ENCODE measurements around the gene ZFAND2A.

Gene ZFAND2A

DNA sequence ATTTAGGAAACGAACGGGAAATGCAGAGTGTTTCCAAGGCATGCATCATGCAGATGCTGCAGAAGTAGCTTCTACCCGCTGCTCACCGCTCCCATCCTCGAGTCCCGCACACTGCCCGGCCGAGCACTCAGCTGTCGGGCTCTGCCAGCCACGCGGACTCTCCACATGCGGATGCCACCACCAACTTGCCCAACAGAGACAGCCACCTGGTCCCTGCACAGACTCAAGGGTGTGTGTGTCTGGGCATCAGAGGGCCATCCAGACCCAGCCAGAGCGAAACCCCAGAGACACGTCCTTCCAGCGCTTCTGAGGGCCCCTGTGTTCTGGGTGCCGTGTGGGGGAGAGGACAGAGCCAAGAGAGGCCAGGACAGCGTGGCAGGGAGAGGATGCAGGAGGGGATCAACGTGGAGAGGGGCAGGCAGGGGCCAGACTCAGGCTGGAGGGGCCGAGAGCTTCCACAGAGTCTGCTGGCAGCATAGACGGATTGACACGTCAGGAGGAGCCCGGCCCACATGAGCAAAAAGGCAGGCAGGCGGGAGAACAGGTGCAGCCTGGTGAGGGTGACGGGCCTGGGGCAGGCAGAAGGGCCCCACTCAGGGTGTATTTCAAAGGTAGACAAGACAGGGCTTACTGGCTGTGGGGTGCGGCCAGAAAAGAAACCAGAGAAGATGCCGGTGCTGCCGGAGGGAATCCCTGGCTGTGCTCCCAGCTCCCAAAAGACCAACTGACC, 53.8 kb downstream of the ZFAND2A start:
- H3K27ac ChIP-seq (ENCODE audit: low read length): no peak overlapping the region
- H3K4me1 ChIP-seq (ENCODE audit: control insufficient read depth, insufficient read depth, low read length): no peaks in the 10 kb centered on the region
- no peaks in the 10 kb centered on the region for H3K27me3 ChIP-seq (ENCODE audit: control insufficient read depth, insufficient read depth, low read length)
- no peaks in the 10 kb centered on the region for H3K9me3 ChIP-seq (ENCODE audit: control insufficient read depth, insufficient read depth, low read length)
- no CpG with 5 or more reads among the region's 27 CpGs for WGBS (ENCODE audit: insufficient coverage, insufficient read length)
- no peak overlapping the region for H3K4me3 ChIP-seq (ENCODE audit: low read length)
- H3K36me3 ChIP-seq (ENCODE audit: control insufficient read depth, insufficient read depth, low read length): no peaks in the 10 kb centered on the region; the same call in 1 of the 2 replicates
- DNase-seq (ENCODE audit: low read depth, low spot score): no peak

DNA sequence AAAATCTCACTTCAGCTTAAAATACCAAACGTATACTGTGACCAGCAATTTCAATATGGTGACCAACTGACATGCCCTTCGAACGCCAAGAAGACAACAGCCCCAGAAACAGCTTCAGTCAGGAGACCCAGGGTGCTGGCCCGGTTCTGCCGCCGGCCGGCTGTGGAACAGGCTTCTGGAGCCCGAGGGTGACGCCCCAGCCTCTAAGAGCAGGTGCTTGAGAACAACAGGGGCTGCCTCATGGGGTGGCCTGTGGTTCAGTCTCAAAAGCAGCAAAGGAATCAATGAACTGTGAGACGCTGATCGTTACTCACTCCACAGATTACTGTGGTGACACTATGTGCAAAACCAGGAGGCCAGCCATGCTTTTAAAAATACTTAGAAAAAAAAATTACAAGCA, 54.8 kb downstream of the ZFAND2A start:
- Histone ChIP-seq H3K4me1 (ENCODE audit: control insufficient read depth, insufficient read depth, low read length) (no peaks in the 10 kb centered on the region; the same call in 1 of the 2 replicates), H3K36me3 (ENCODE audit: control insufficient read depth, insufficient read depth, low read length) (no peaks in the 10 kb centered on the region; the same call in 1 of the 2 replicates), H3K27me3 (ENCODE audit: control insufficient read depth, insufficient read depth, low read length) (no peaks in the 10 kb centered on the region), H3K9me3 (ENCODE audit: control insufficient read depth, insufficient read depth, low read length) (no peaks in the 10 kb centered on the region), H3K4me3 (ENCODE audit: low read length) (no peak overlapping the region), H3K27ac (ENCODE audit: low read length) (no peak overlapping the region)
- DNase-seq (ENCODE audit: low read depth, low spot score): no peak
- no CpG with 5 or more reads among the region's 11 CpGs for WGBS (ENCODE audit: insufficient coverage, insufficient read length)

DNA sequence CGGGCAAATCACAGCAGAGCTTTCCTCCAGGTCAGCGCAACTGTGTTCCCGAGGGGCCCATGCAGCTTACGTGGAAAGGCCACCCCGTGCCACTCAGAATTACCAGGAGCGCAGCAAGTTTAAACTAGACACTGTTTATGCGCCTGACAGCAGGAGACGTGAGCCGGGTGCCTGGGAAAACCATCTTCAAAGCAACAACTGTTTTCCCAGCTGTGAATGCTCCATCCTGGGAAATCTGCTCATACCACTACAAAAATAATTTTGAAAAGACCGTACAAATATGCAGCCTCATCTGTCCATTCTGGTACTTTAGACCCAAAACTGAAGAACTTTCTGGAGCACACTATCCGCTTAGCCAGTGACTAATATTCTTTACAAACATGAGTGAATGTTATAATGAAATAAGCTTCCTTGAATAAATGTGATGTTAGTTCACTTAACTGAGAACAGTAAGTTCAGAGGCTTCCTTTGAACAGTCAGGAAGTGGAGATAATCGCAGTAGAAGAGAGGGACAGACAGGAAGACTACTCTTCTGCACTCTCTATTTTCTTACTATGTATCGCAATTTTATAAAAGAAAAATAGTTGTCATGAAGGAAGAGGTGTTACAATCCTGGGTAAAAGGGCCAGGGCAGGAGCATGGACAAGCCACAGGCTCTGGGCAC, 55.3 kb downstream of the ZFAND2A start:
- H3K4me1 ChIP-seq (ENCODE audit: control insufficient read depth, insufficient read depth, low read length): no peaks in the 10 kb centered on the region; the same call in 1 of the 2 replicates
- no peak overlapping the region for H3K27ac ChIP-seq (ENCODE audit: low read length)
- no peaks in the 10 kb centered on the region; the same call in 1 of the 2 replicates for H3K36me3 ChIP-seq (ENCODE audit: control insufficient read depth, insufficient read depth, low read length)
- H3K9me3 ChIP-seq (ENCODE audit: control insufficient read depth, insufficient read depth, low read length): no peaks in the 10 kb centered on the region
- DNase-seq (ENCODE audit: low read depth, low spot score): no peak
- no CpG with 5 or more reads among the region's 13 CpGs for WGBS (ENCODE audit: insufficient coverage, insufficient read length)
- H3K4me3 ChIP-seq (ENCODE audit: low read length): no peak overlapping the region
- H3K27me3 ChIP-seq (ENCODE audit: control insufficient read depth, insufficient read depth, low read length): no peaks in the 10 kb centered on the region

DNA sequence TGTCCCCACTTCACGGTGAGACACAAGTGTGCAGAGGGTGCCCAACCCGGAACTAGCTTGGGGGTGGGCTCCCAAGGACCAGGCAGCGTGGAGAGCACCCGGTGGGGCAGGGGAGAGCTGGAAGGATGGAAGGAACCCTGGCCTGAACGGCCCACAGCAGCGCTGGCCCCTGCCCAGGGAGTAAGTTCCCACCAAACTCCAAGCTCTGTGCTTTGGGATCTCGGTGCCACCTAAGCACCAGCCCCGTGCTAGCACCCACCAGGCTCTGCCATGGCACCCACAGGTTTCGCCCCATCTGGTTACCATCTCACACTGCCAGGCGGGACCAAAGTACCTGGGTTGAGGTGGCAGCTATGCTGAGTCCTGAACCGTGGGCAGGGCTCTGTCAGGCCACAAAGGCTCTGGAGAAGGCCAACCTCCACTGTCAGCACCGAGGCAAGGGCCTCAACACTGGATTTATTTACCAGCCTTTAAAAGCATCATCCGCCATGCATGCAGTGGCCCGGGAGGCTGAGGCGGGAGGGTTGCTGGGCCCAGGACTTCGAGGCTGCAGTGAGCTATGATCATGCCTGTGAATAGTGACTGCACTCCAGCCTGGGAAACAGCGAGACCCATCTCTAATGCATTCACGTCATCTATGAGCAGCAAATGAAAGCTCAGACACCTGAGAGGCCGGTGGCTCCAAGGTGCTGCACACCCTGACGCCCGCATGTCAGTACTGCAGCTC, 56.0 kb downstream of the ZFAND2A start:
- H3K27me3 ChIP-seq (ENCODE audit: control insufficient read depth, insufficient read depth, low read length): no peaks in the 10 kb centered on the region
- no peaks in the 10 kb centered on the region; the same call in 1 of the 2 replicates for H3K36me3 ChIP-seq (ENCODE audit: control insufficient read depth, insufficient read depth, low read length)
- no CpG with 5 or more reads among the region's 21 CpGs for WGBS (ENCODE audit: insufficient coverage, insufficient read length)
- no peak for DNase-seq (ENCODE audit: low read depth, low spot score)
- H3K27ac ChIP-seq (ENCODE audit: low read length): no peak overlapping the region
- H3K4me3 ChIP-seq (ENCODE audit: low read length): no peak overlapping the region
- no peaks in the 10 kb centered on the region for H3K9me3 ChIP-seq (ENCODE audit: control insufficient read depth, insufficient read depth, low read length)
- H3K4me1 ChIP-seq (ENCODE audit: control insufficient read depth, insufficient read depth, low read length): no peaks in the 10 kb centered on the region; the same call in 1 of the 2 replicates

DNA sequence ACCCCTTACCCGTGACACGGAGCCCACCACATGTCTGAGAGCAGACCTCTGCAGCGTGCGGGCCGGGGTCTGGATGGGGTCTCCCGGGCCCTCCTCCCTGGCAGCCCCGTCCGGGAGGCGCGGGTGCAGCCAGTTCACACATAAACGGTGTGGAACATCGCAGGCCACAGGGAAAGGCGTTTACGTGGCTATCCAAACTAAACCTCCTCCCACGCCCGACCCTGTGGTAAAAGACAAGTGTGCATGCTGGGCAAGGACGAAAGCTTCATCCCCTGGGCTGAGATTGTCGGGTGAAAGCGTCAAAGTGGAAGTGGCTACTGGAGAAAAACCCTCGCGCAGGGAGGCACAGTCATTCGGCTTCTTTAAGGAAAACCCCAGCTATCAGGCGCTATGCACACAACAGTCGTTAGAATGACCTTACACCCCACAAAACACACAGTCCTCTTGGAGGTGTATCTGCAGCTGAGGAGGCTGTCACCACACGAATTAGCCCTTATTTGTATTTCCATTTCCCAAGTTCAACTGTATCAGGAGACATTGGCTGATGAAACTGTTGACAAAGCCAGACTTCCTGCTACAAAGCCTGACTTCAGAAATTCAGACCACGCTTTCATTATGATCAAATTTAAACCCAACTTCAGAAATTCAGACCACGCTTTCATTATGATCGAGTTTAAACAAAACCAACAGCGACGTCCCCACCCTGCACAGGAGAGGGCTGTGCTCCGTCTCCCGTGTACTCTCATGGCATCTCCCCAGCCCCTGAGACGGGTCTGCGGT, 56.8 kb downstream of the ZFAND2A start:
- no peak overlapping the region for H3K4me3 ChIP-seq (ENCODE audit: low read length)
- H3K27me3 ChIP-seq (ENCODE audit: control insufficient read depth, insufficient read depth, low read length): no peaks in the 10 kb centered on the region
- no peak for DNase-seq (ENCODE audit: low read depth, low spot score)
- WGBS (ENCODE audit: insufficient coverage, insufficient read length): no CpG with 5 or more reads among the region's 34 CpGs
- H3K9me3 ChIP-seq (ENCODE audit: control insufficient read depth, insufficient read depth, low read length): no peaks in the 10 kb centered on the region
- H3K27ac ChIP-seq (ENCODE audit: low read length): no peak overlapping the region
- H3K4me1 ChIP-seq (ENCODE audit: control insufficient read depth, insufficient read depth, low read length): no peaks in the 10 kb centered on the region; the same call in 1 of the 2 replicates
- H3K36me3 ChIP-seq (ENCODE audit: control insufficient read depth, insufficient read depth, low read length): no peaks in the 10 kb centered on the region; the same call in 1 of the 2 replicates

Data from iPS DF 6.9 (cell line).